Activated naive CD4-positive, alpha-beta T cell treated with anti-CD3 and anti-CD28 coated beads for 36 hours (primary cell): ENCODE data around the gene MYBBP1A. TPM values are rescaled to one million over a fixed set of nuclear protein-coding genes. Genes with fewer than 3 reads are reported as not detected.

ENCODE experiments used
- CTCF ChIA-PET: fragments of 350-600 bp; sonication (Branson Sonifier 250); formaldehyde crosslinking; loops from one replicate; lab custom pipeline; 2021; ENCODE audit warnings: antibody characterized with exemption; lab: Charles Lee
- DNase-seq: peaks from one replicate; pipeline ENCODE4 v3.0.0-alpha.2; 2020
- H3K27ac Mint-ChIP-seq: one replicate; pipeline ENCODE4 v1.8.0; 2021; ENCODE audit warnings: mild to moderate bottlenecking, mixed read lengths
- H3K27me3 Mint-ChIP-seq: one replicate; pipeline ENCODE4 v1.8.0; 2021; ENCODE audit warnings: low read depth, mixed read lengths
- H3K36me3 Mint-ChIP-seq: one replicate; pipeline ENCODE4 v1.8.0; 2021; ENCODE audit warnings: low read depth, mixed read lengths
- H3K4me1 Mint-ChIP-seq: one replicate; pipeline ENCODE4 v1.8.0; 2021; ENCODE audit warnings: low read depth, mixed read lengths
- H3K4me3 Mint-ChIP-seq: one replicate; pipeline ENCODE4 v1.8.0; 2021; ENCODE audit warnings: mild to moderate bottlenecking, moderate library complexity, mixed read lengths
- H3K9me3 Mint-ChIP-seq: one replicate; pipeline ENCODE4 v1.8.0; 2021; ENCODE audit warnings: mixed read lengths
- intact Hi-C: fragments of 100-400 bp; cut with micrococcal nuclease; formaldehyde crosslinking; loops from one replicate; pipeline ENCODE4 v1.15.1; 2023
- total RNA-seq, 2 experiments: library from RNA; stranded (reverse); gene quantifications; one replicate each; pipeline ENCODE4 v1.2.3, GENCODE V29; 2021

Gene MYBBP1A
- total RNA-seq, 2 experiments from 2014 or later = 73.7 to 80.7 TPM

DNA sequence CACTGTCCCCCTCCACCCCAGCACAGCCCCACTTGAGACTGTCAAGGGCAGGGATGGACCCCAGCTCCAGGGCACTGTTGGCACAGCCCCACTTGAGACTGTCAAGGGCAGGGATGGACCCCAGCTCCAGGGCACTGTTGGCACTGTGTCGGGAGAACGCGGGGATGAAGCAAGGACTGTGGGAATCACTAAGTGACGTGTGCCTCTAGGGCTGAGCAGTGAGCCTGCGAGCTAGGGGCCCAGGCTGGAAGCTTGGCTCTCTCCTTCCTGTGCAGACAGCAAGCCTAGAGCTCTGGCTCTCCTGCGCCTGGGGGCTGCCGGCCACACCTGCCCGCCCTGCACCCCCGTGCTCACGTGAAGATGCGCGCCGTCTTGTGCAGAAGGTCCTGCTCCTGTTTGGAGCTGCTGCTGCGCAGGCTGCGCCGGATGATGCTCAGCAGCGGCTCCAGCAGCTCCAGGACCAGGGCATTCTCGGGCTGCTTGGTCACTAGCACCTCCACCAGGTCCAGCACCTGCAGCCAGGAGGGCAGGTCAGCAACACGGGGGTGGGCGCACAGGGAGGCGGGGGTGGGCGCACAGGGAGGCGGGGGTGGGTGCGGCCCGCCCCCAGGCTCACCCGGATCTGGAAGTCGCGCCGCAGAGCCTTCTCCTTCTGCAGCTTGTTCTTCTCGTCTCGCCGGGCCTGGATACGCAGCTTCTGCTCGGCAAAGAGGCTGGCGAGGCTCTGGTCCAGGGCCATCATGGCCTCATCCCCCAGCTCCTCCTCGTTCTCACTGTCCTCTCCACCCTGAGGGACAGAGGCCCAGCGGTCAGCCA is 10.8 kb downstream of the MYBBP1A start:
- H3K27me3 Mint-ChIP-seq = no peaks in the 10 kb centered on the region
- no peaks in the 10 kb centered on the region for H3K4me1 Mint-ChIP-seq
- intact Hi-C loops = no loop called here
- no peaks in the 10 kb centered on the region for H3K9me3 Mint-ChIP-seq
- no peak for DNase-seq
- H3K36me3 Mint-ChIP-seq = peaks cover 17% of the 10 kb centered on the region
- no peak overlapping the region for H3K4me3 Mint-ChIP-seq
- H3K27ac Mint-ChIP-seq = no peak overlapping the region
- CTCF ChIA-PET = no interaction called here

GRCh38 chr17:4543557-4544026 is 11.6 kb downstream of the MYBBP1A start:
- Mint-ChIP-seq H3K4me1 (no peaks in the 10 kb centered on the region), H3K36me3 (peaks cover 17% of the 10 kb centered on the region), H3K9me3 (no peaks in the 10 kb centered on the region), H3K27me3 (no peaks in the 10 kb centered on the region), H3K27ac (no peak overlapping the region), H3K4me3 (no peak overlapping the region)
- no peak for DNase-seq
- intact Hi-C loops = no loop called here
- CTCF ChIA-PET = interaction anchor here (0.5 kb wide), 1 partner anchor 9 kb away, joined by 4 read pairs; no protein-coding TSS in a partner anchor

DNA sequence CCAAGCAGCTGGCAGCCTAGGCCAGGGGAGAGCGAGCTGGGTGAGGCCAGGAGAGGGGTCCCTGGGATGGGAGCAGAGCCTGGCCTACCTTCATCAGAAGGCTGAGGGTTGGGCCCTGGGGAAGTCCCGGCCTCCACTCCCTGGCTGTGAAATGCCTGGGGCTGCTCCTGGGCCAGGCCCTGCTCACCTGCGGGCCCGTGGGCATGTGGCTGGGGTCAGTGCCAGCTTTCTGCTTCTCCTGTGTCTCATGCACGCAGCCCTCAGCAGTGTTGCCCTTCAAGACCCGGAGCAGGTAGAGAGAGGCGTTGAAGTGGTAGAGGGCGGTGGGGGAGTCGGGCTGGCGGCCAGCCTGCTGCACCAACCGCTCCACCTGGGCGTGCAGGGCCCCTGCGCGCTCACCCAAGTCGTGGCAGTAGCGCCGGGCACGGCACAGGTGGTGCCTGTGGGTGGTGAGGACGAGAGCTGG is 12.4 kb downstream of the MYBBP1A start:
- Mint-ChIP-seq H3K27ac (no peak overlapping the region), H3K4me3 (no peak overlapping the region), H3K36me3 (peaks cover 16% of the 10 kb centered on the region), H3K4me1 (no peaks in the 10 kb centered on the region), H3K27me3 (no peaks in the 10 kb centered on the region), H3K9me3 (no peaks in the 10 kb centered on the region)
- CTCF ChIA-PET = no interaction called here
- intact Hi-C loops = no loop called here
- no peak for DNase-seq

- peaks cover 13% of the 10 kb centered on the region for H3K36me3 Mint-ChIP-seq
- no peak overlapping the region for H3K4me3 Mint-ChIP-seq
- CTCF ChIA-PET = no interaction called here
Observed at GRCh38 chr17:4542003-4542725, 13.0 kb downstream of the MYBBP1A start.

GRCh38 chr17:4541328-4542002 is 13.7 kb downstream of the MYBBP1A start:
- Mint-ChIP-seq H3K4me1 (no peaks in the 10 kb centered on the region), H3K9me3 (no peaks in the 10 kb centered on the region), H3K4me3 (no peak overlapping the region), H3K36me3 (peaks cover 8% of the 10 kb centered on the region), H3K27ac (no peak overlapping the region), H3K27me3 (no peaks in the 10 kb centered on the region)
- no peak for DNase-seq
- intact Hi-C loops = loop anchor here (2.0 kb wide), 1 partner anchor 121 kb away; no protein-coding TSS in a partner anchor
- CTCF ChIA-PET = interaction anchor here (1.3 kb wide), 1 partner anchor 9 kb away, joined by 3 read pairs; no protein-coding TSS in a partner anchor

More at GRCh38 chr17:4542003-4542725, 13.0 kb downstream of the MYBBP1A start:
- H3K27ac Mint-ChIP-seq = no peak overlapping the region
- H3K9me3 Mint-ChIP-seq = no peaks in the 10 kb centered on the region
- H3K27me3 Mint-ChIP-seq = no peaks in the 10 kb centered on the region
- no peak for DNase-seq
- H3K4me1 Mint-ChIP-seq = no peaks in the 10 kb centered on the region
- intact Hi-C loops = no loop called here

DNA sequence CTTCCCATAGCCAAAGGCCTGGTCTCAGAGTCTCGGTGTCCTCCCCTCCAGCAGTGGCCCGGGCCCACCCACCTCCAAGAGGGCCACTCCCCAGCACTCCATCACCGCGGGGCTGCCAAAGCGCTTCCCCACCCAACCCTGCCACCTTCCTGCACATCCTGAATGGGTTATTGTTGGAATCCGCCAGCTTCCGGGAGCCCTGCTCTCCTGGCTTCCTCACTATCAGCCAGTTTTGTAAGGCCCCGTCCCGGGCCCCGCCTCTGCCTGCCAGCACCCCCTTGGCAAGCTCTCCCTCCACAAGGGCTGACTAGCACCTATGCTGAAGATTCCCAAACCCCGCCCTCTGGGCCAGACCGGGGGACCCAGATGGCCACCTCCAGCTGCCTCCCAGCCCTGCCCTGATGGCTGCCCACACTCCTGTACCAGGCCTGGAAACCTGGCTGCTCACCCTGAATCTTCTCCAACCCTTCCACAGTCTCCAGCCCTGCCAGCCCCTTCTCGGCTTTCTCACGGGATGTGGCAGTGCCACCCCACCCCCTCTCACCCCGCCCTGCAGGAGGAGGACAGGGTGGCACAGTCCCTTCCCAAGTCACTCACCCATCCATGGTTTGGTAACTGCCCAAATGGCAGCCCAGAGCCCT is 14.4 kb downstream of the MYBBP1A start:
- no peak for DNase-seq
- CTCF ChIA-PET = interaction anchor here (1.3 kb wide), 1 partner anchor 10 kb away, joined by 3 read pairs; no protein-coding TSS in a partner anchor
- H3K36me3 Mint-ChIP-seq = peaks cover 8% of the 10 kb centered on the region
- no peaks in the 10 kb centered on the region for H3K4me1 Mint-ChIP-seq
- H3K4me3 Mint-ChIP-seq = no peak overlapping the region
- no peak overlapping the region for H3K27ac Mint-ChIP-seq
- no peaks in the 10 kb centered on the region for H3K27me3 Mint-ChIP-seq
- H3K9me3 Mint-ChIP-seq = no peaks in the 10 kb centered on the region
- intact Hi-C loops = loop anchor here (2.0 kb wide), 1 partner anchor 120 kb away; no protein-coding TSS in a partner anchor

- peaks cover 8% of the 10 kb centered on the region for H3K36me3 Mint-ChIP-seq
- H3K9me3 Mint-ChIP-seq = no peaks in the 10 kb centered on the region
- no peaks in the 10 kb centered on the region for H3K4me1 Mint-ChIP-seq
- intact Hi-C loops = loop anchor here (2.0 kb wide), 1 partner anchor 119 kb away; no protein-coding TSS in a partner anchor
- CTCF ChIA-PET = interaction anchor here (1.3 kb wide), 1 partner anchor 11 kb away, joined by 3 read pairs; no protein-coding TSS in a partner anchor
- H3K27ac Mint-ChIP-seq = no peak overlapping the region
- H3K4me3 Mint-ChIP-seq = no peak overlapping the region
- DNase-seq = no peak
- H3K27me3 Mint-ChIP-seq = no peaks in the 10 kb centered on the region
Observed at GRCh38 chr17:4540224-4540651, 14.9 kb downstream of the MYBBP1A start.

DNA sequence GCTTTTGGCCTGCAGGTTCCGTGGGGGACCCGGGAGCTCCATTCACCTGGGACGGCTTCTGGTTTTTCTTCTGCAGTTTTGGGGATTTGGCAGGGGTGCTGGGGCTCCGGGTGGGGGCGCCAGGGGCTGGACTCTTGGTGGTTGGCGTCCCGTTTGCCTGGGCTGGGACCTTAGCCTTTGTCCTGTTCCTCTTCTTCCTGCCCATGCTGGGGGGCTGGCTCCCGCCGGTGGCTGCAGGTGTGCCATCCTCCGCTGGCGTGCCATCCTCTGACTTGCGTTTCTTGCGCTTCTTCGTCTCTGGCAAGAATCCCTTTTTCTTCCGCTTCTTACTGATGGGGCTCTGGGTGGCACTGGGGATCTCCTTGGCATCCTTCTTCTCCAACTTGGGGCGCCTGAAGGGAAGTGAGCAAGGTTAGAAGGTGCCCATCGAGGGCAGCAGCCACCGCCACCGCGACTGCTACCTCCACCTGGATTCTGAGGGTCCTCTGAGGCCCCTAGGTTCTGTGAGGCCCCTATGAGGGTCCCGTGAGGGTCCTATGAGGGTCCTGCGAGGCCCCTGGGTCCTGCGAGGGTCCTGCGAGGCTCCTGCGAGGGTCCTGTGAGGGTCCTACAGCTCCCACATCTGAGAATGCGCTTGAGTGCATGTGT is 15.5 kb downstream of the MYBBP1A start:
- Mint-ChIP-seq H3K36me3 (peaks cover 8% of the 10 kb centered on the region), H3K27me3 (no peaks in the 10 kb centered on the region), H3K4me1 (no peaks in the 10 kb centered on the region), H3K4me3 (no peak overlapping the region), H3K27ac (no peak overlapping the region), H3K9me3 (no peaks in the 10 kb centered on the region)
- no peak for DNase-seq
- CTCF ChIA-PET = no interaction called here
- intact Hi-C loops = loop anchor here (2.0 kb wide), 1 partner anchor 119 kb away; no protein-coding TSS in a partner anchor

- Mint-ChIP-seq H3K4me1 (peaks cover 2% of the 10 kb centered on the region), H3K4me3 (no peak overlapping the region), H3K27ac (no peak overlapping the region), H3K36me3 (peaks cover 8% of the 10 kb centered on the region), H3K27me3 (no peaks in the 10 kb centered on the region), H3K9me3 (no peaks in the 10 kb centered on the region)
- CTCF ChIA-PET = no interaction called here
- intact Hi-C loops = no loop called here
- no peak for DNase-seq
Observed at GRCh38 chr17:4539025-4539424, 16.2 kb downstream of the MYBBP1A start.

DNA sequence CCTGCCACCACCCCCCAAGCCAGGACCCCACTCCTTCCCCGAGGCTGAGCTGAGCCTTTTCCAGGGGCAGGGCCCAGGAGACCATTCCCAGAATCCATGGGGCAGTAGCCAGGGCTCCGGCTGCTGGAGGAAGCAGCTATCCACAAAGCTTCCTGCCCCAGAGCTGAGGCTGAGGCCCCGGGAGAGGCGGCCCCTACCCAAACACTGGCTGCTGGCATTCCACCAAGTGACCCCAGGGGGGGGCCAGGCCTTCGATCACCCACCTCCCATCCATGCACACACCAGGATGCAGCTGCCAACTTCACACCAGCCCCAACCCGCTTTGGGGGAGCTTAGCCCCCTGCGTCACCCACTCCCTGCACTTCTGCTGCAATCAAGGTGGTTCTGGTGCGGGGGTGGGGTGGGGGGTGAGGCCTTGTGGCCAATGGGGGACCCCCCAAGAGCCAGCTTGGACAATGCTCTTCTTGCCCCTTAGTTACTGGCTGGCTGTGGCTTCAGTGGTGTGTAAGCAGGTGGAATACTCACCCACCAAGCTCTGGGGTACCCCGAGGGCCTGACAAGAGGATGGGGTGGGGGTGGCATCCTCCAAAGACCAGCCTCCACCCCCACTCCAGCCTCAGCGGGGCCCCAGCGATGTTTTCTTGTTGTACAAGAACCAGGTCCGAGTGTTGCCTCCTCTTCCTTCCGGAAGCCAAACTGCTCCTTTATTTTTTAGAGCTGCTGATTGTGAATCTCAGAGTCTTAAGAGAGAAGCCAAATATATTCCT is 16.8 kb downstream of the MYBBP1A start:
- intact Hi-C loops = no loop called here
- H3K4me1 Mint-ChIP-seq = peaks cover 2% of the 10 kb centered on the region
- CTCF ChIA-PET = no interaction called here
- no peak overlapping the region for H3K27ac Mint-ChIP-seq
- H3K36me3 Mint-ChIP-seq = peaks cover 4% of the 10 kb centered on the region
- H3K27me3 Mint-ChIP-seq = peaks cover under 1% of the 10 kb centered on the region
- H3K9me3 Mint-ChIP-seq = no peaks in the 10 kb centered on the region
- no peak overlapping the region for H3K4me3 Mint-ChIP-seq
- no peak for DNase-seq
